Left lung (tissue), 10 donors: ENCODE data around the gene NKX2-4. TPM values are rescaled to one million over a fixed set of nuclear protein-coding genes. Genes with fewer than 3 reads are reported as not detected.
"Not testable (repeated sequence)": the region's sequence is repeated elsewhere in the genome, so short reads cannot be mapped to it uniquely, and the experiment has no call there.

Source experiments
- ATAC-seq: fragments of 200-7000 bp; cut with Tn5 transposase; one replicate; pipeline ENCODE4 v1.9.1; 2020; ENCODE audit warnings: moderate library complexity
- DNase-seq, 4 donors: peaks; one replicate each; pipeline ENCODE4 v3.0.0-alpha.2; 2013 to 2020
- H3K27ac ChIP-seq, 2 donors: fragments of 200-600 bp; sonication (generic) in 1 of 2; one replicate each; pipeline versions ENCODE4 v1.5.0 to v1.8.0; 2020 to 2021
- H3K27me3 ChIP-seq, 2 donors: fragments of 200-600 bp; sonication (generic) in 1 of 2; one replicate each; pipeline versions ENCODE4 v1.5.0 to v1.8.0; 2020 to 2021
- H3K36me3 ChIP-seq, 2 donors: fragments of 200-600 bp; sonication (generic) in 1 of 2; one replicate each; pipeline versions ENCODE4 v1.5.0 to v1.8.0; 2020 to 2021
- H3K4me1 ChIP-seq, 2 donors: fragments of 200-600 bp; one replicate each; pipeline ENCODE4 v1.8.0; 2021
- H3K4me3 ChIP-seq, 2 donors: fragments of 200-600 bp; sonication (generic) in 1 of 2; one replicate each; pipeline versions ENCODE4 v1.5.0 to v1.8.0; 2020 to 2021; ENCODE audit warnings: mild to moderate bottlenecking in 1 of 2
- H3K9me3 ChIP-seq, 2 donors: fragments of 200-600 bp; sonication (generic) in 1 of 2; one replicate each; pipeline versions ENCODE4 v1.5.0 to v1.8.0; 2020 to 2021
- CTCF ChIP-seq, 2 donors: fragments of 200-600 bp; sonication (generic) in 1 of 2; IDR thresholded peaks; one replicate each; pipeline versions ENCODE4 v1.5.0 to v1.8.0; 2021; ENCODE audit warnings: antibody characterized with exemption in 2 of 2
- intact Hi-C, 2 donors: fragments of 100-400 bp; cut with DNase I; formaldehyde crosslinking; loops; one replicate each; pipeline versions ENCODE4 v1.11.2 to v1.14.2; 2022
- polyA plus RNA-seq, 6 donors: library from polyadenylated mRNA; unstranded; fragments of 120-200 nt; gene quantifications; one replicate each; pipeline ENCODE4 v1.2.1, GENCODE V29; 2013; ENCODE audit not compliant: insufficient read length in 6 of 6
- total RNA-seq, 2 donors: library from RNA; stranded (reverse); fragmentation: NEBNext Ultra II Directional; extraction: Animal tissue kit (Norgen Biotek cat#: 25700); gene quantifications; one replicate each; pipeline ENCODE4 v1.2.1, GENCODE V29; 2021
- donor health status: DM: no; HTN: yes; CAD: no.
- donor health status: DM: no; HTN: no; CAD: no.

Gene NKX2-4
- total and polyA plus RNA-seq, 8 donors: not detected

- no peak for TF ChIP-seq CTCF (IDR thresholded peaks at IDR 0.05)
- H3K27ac ChIP-seq: no peak overlapping the region
- H3K36me3 ChIP-seq: peaks cover 0 to 58% of the 10 kb centered on the region in 2 donors
- DNase-seq: no peak
- ATAC-seq: no peak
- H3K27me3 ChIP-seq: no peaks in the 10 kb centered on the region
- no peaks in the 10 kb centered on the region for H3K4me1 ChIP-seq
- no peaks in the 10 kb centered on the region for H3K9me3 ChIP-seq
- intact Hi-C loops: no loop called here
- H3K4me3 ChIP-seq: no peak overlapping the region
Measured at GRCh38 chr20:21373436-21373835, 23.9 kb downstream of the NKX2-4 start.

- ATAC-seq (no peak), DNase-seq (no peak)
- H3K4me3 ChIP-seq: no peak overlapping the region
- no peaks in the 10 kb centered on the region for H3K27me3 ChIP-seq
- no peak overlapping the region for H3K27ac ChIP-seq
- no peaks in the 10 kb centered on the region for H3K4me1 ChIP-seq
- intact Hi-C loops: no loop called here
- H3K9me3 ChIP-seq: no peaks in the 10 kb centered on the region
- TF ChIP-seq CTCF (IDR thresholded peaks at IDR 0.05): no peak
- H3K36me3 ChIP-seq: peaks cover 0 to 61% of the 10 kb centered on the region in 2 donors
Measured at GRCh38 chr20:21372016-21372415, 25.3 kb downstream of the NKX2-4 start.

- TF ChIP-seq CTCF (IDR thresholded peaks at IDR 0.05): no peak
- Histone ChIP-seq H3K36me3 (peaks cover 0 to 67% of the 10 kb centered on the region in 2 donors), H3K4me1 (no peaks in the 10 kb centered on the region), H3K4me3 (no peak overlapping the region), H3K27me3 (no peaks in the 10 kb centered on the region), H3K27ac (no peak overlapping the region), H3K9me3 (no peaks in the 10 kb centered on the region)
- intact Hi-C loops: no loop called here
- no peak for ATAC-seq
- DNase-seq: no peak
Measured at GRCh38 chr20:21371193-21371592, 26.1 kb downstream of the NKX2-4 start.

GRCh38 chr20:21368791-21369190 lies 28.5 kb downstream of the NKX2-4 start:
- TF ChIP-seq CTCF (IDR thresholded peaks at IDR 0.05): no peak
- Histone ChIP-seq H3K9me3 (no peaks in the 10 kb centered on the region), H3K4me3 (no peak overlapping the region), H3K27me3 (no peaks in the 10 kb centered on the region), H3K4me1 (no peaks in the 10 kb centered on the region), H3K36me3 (peaks cover 0 to 77% of the 10 kb centered on the region in 2 donors), H3K27ac (no peak overlapping the region)
- intact Hi-C loops: no loop called here
- ATAC-seq (no peak), DNase-seq (no peak)

- H3K9me3 ChIP-seq, H3K4me3 ChIP-seq, ATAC-seq, H3K27me3 ChIP-seq, H3K4me1 ChIP-seq, DNase-seq, H3K27ac ChIP-seq, intact Hi-C loops: not testable (repeated sequence)
- H3K36me3 ChIP-seq: peaks cover 0 to 86% of the 10 kb centered on the region in 2 donors
Measured at GRCh38 chr20:21366273-21366672, 31.1 kb downstream of the NKX2-4 start.

- no peak for ATAC-seq
- no peak for DNase-seq
- intact Hi-C loops: no loop called here
- H3K36me3 ChIP-seq: peaks cover 0 to 81% of the 10 kb centered on the region in 2 donors
- no peaks in the 10 kb centered on the region for H3K9me3 ChIP-seq
- no peak for TF ChIP-seq CTCF (IDR thresholded peaks at IDR 0.05)
- H3K4me3 ChIP-seq: no peak overlapping the region
- no peak overlapping the region for H3K27ac ChIP-seq
- H3K27me3 ChIP-seq: no peaks in the 10 kb centered on the region
- peaks cover 0 to 12% of the 10 kb centered on the region in 2 donors for H3K4me1 ChIP-seq
Measured at GRCh38 chr20:21365771-21366170, 31.6 kb downstream of the NKX2-4 start.
